ENCODE measurements around the gene LGALS13.
"Not testable (repeated sequence)": the region's sequence is repeated elsewhere in the genome, so short reads cannot be mapped to it uniquely, and the experiment has no call there.

LGALS13 gene

DNA sequence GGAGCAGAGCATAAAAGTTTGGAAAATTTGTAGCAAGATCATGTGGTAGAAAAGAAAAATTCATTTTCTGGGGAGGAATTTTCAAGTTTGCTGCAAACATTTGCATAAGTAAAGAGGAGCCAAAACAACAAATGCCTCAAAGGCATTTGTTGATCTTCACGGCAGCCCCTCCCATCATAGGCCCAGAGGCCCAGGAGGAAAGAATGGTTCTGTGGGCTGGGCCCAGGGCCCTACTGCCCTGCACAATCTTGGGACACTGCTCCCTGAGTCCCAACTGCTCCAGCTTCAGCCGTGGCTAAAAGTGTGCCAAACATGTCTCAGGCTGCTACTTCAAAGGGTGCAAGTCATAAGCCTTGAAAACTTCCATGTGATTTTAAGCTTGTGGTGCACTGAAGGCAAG is 11.3 kb downstream of the LGALS13 start:
- in situ Hi-C loops (cut with MboI; ENCODE audit: low sequenced_read_pairs): no loop called here

DNA sequence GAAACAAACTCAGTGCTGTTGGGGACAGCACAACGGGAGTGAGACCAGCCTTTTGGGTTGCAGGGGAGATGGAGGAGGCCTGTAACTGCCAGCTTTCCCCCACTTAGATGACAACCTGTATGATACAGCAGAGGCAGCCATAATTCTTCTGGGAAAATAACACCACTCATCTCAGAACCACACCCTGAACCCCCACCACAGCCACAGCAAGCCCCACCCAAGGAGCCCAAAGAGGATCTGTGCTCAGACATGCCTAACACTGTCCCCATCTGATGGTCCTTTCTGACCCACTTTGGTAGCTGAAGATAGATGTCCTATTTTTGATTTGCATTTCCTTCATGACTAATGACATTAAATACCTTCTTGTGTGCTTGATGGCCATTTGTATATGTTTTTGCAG is 15.4 kb downstream of the LGALS13 start:
- in situ Hi-C loops (cut with MboI; ENCODE audit: low sequenced_read_pairs): no loop called here

DNA sequence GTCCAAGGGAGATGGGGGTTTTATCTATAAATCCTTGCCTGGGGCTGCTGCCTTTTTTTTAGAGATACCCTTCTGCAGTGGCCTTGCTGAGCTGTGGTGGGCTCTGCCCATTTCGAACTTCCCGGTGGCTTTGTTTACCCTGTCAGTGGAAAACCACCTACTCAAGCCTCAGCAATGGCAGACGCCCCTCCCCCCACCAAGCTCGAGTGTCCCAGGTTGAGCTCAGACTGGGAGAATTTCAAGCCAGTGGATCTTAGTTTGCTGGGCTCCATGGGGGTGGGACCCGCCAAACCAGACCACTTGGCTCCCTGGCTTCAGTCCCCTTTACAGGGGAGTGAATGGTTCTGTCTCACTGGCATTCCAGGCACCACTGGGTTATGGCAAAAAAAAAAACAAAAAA is 21.6 kb downstream of the LGALS13 start:
- in situ Hi-C loops (cut with MboI; ENCODE audit: low sequenced_read_pairs): no loop called here

DNA sequence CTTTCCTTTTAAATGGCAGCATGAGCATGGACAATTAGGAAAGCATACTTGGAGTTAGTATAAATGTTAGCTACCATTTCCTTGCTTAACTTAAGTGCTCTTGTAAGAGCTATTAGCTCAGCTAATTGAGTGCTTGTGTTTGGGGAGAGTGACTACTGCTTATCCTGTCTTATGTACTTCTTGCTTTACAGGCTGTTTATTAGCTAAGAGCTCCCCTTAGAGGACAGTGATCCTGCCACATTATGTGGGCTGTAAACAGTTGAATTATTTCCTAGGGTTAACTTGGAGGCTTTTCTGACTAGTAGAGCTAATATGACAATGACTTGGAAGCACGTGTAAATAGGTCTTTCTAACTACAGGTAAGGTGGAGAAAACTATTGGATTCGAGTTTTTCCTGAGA is 25.3 kb downstream of the LGALS13 start:
- in situ Hi-C loops (cut with MboI; ENCODE audit: low sequenced_read_pairs): not testable (repeated sequence)

DNA sequence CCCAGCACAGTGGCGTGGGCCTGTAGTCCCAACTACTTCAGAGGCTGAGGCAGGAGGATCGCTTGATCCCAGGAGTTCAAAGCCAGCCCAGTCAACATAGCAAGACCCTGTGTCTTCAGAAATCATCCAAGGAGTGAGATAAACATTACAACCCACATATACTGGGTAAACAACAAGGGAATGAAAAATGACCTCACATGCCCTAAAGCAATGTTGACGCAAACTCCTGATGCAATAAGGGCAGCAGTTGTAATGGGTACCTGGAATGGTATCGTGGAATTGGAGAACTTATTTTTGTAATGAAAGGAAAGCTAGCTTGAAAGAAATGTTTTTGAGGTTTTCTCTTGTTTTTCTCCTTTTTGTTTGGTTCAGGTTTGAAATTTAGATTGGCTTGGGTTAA is 28.9 kb downstream of the LGALS13 start:
- in situ Hi-C loops (cut with MboI; ENCODE audit: low sequenced_read_pairs): no loop called here

DNA sequence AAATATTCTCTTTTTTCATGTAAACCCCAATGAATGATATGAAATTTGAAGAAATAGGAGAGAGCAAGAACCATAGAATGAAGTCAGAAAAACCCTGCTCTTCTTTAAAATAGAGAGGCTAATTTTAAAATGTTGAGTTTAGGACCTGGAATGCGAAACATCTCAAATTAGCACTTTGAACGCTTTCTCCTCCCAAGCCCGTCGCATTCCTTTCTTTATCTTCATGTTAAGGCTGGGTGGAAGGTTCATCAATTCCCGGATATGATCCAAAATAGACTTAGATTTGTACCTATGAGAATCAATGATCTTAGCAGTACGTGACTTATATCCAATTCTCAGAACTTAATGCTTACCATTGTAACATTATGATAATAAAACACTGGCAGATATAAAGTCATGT is 29.3 kb downstream of the LGALS13 start:
- in situ Hi-C loops (cut with MboI; ENCODE audit: low sequenced_read_pairs): no loop called here

DNA sequence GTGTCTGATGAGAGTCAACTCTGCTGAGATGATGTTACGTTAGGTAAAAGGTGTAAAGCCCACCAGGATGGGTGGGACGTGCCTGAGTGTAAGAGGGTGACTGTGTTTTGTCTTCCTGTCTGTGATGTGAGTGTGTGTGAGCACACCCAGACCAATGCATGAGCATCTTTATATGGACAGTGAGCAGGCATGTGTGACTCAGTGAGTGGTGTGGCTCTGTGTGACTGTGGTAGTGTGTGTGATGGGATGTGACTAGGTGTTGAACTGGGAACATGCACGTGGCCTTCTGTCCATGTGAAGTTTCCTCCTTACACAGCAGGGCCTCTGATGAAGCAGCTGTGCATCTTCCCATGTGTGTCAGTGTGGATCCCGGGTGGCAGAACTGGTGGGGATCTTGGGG is 35.6 kb downstream of the LGALS13 start:
- in situ Hi-C loops (cut with MboI; ENCODE audit: low sequenced_read_pairs): no loop called here

DNA sequence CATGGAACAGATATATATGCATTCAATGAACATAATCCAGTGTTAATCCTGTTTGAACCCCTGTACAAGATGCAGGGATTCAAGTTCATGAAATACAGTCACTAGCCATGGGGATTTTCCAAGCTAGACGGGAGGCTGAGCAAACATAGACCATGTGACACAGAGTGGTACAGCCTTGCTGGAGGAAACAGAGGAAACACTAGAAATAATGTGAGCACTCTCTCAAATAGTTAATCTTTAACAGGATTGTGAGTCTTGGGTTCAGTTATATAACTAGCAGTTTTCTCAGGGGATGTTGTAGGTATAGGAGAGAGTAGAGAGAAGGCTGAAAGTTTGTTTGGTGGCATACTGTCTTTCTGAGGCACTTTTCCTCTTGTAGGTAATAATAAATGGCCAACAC is 39.4 kb downstream of the LGALS13 start:
- in situ Hi-C loops (cut with MboI; ENCODE audit: low sequenced_read_pairs): no loop called here

DNA sequence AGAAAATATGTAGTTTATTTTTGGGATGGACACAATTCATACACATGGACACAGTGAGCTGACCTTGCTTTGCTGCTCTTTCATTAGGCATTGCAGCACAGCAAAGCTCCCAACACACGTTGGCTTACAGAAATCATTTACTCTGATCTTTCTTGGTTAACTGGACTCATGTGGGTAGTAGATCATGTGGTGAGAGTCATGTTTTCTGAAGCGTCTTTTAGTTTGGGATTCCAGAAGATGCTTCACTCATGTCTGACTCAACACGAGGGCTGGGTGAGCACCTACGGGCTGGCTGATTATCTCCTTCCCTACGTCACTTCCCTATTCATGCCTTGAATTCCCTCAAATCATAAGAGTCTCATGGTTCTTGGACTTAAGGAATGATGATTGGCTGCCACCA is 41.3 kb downstream of the LGALS13 start:
- in situ Hi-C loops (cut with MboI; ENCODE audit: low sequenced_read_pairs): no loop called here

DNA sequence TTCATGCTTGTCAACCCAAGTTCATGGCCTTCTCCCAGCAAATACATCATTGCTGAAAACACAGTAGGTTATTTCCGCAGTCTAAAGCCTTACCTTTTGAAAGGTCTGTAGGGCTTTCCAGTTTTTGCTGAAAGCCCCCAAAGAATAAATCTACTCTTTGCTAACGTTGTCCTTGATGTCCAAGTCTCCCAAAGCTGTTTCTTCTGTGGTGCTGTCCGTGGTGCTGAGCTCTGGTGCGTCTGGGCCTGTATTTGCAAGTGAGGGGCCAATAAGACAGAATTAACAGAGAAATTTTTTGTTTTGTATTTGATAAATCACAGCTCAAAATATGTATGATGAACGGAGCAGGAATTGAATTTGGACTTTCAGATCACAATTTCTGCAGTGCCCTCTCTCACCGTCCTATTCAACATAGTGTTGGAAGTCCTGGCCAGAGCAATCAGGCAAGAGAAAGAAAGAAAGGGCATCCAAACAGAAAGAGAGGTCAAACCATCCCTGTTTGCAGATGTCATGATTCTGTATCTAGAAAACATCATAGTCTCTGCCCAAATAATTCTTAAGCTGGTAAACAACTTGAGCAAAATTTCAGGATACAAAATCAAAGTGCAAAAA is 43.6 kb downstream of the LGALS13 start:
- in situ Hi-C loops (cut with MboI; ENCODE audit: low sequenced_read_pairs): no loop called here

DNA sequence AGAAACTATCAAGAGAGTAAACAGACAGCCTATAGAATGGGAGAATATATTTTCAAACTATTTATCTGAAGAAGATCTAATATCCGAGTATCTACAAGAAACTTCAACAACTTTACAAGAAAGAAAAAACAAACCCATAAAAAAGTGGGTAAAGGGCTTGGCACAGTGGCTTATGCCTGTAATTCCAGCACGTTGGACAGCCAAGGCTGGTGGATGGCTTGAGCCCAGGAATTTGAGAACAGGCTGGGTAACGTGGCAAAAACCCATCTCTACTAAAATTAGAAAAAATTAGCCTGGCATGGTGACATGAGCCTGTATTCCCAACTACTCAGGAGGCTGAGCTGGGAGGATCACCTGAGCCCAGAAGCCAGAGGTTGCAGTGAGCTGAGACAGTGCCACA is 45.6 kb downstream of the LGALS13 start:
- in situ Hi-C loops (cut with MboI; ENCODE audit: low sequenced_read_pairs): no loop called here

DNA sequence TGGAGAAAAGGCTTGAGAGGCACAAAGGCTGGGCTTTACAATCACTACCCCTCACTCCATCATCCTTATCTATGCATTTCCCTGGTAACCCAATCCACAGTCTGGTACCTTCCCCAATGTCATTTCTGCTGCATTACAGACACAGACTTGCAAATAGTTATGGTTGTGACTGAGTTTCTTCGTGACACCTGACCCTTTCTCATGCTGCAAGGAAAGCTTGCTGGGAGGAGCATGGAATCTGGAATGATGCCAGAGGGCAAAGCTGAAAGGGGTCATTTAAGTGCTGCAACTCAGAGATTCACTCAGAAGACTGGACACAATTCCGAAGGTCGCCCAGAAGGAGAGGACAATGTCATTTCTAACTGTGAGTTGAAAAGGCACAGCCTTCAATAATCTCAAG is 53.3 kb downstream of the LGALS13 start, which contains the start of gene LGALS16:
Gene LGALS16, plus strand, starts transcription at position 301 of the 400 bp plus-strand sequence. Its CDS starts 49 bp downstream, at position 350.
- in situ Hi-C loops (cut with MboI; ENCODE audit: low sequenced_read_pairs): no loop called here
